Type B pancreatic cell (in vitro differentiated cells): ENCODE measurements around the gene HPCAL1. TPM values are rescaled to one million over a fixed set of nuclear protein-coding genes. Genes with fewer than 3 reads are reported as not detected.
"Not testable (repeated sequence)": the region's sequence is repeated elsewhere in the genome, so short reads cannot be mapped to it uniquely, and the experiment has no call there.

Experiments
- DNase-seq: peaks from one replicate; pipeline ENCODE4 v3.0.0; 2021; ENCODE audit warnings: mixed read lengths; ENCODE audit not compliant: unreplicated experiment; ENCODE audit errors: extremely low spot score
- H3K27ac Mint-ChIP-seq: 2 replicates; pipeline ENCODE4 v1.8.0; 2021; ENCODE audit warnings: mild to moderate bottlenecking, mixed read lengths
- H3K27me3 Mint-ChIP-seq: 2 replicates; pipeline ENCODE4 v1.8.0; 2021; ENCODE audit warnings: mixed read lengths
- H3K36me3 Mint-ChIP-seq: 2 replicates; pipeline ENCODE4 v1.8.0; 2021; ENCODE audit warnings: mixed read lengths
- H3K4me1 Mint-ChIP-seq: one replicate; pipeline ENCODE4 v1.8.0; 2021; ENCODE audit warnings: mixed read lengths; ENCODE audit not compliant: unreplicated experiment
- H3K4me3 Mint-ChIP-seq: 2 replicates; pipeline ENCODE4 v1.8.0; 2021; ENCODE audit warnings: mild to moderate bottlenecking, mixed read lengths
- H3K9me3 Mint-ChIP-seq: 2 replicates; pipeline ENCODE4 v1.8.0; 2021; ENCODE audit warnings: mixed read lengths
- total RNA-seq: library from RNA; stranded (reverse); gene quantifications from 2 replicates; pipeline ENCODE4 v1.2.1, GENCODE V29; 2021; ENCODE audit warnings: low replicate concordance
- TF ChIP-seq, protein P1 (sequence below): fragments of 200-600 bp; sonication (generic); conservative IDR thresholded peaks from 2 replicates; pipeline ENCODE4 v1.5.0; 2021; ENCODE audit warnings: antibody characterized with exemption, mild to moderate bottlenecking

HPCAL1 gene
- total RNA-seq, 1 donor from 2014 or later, result 17.8 TPM

DNA sequence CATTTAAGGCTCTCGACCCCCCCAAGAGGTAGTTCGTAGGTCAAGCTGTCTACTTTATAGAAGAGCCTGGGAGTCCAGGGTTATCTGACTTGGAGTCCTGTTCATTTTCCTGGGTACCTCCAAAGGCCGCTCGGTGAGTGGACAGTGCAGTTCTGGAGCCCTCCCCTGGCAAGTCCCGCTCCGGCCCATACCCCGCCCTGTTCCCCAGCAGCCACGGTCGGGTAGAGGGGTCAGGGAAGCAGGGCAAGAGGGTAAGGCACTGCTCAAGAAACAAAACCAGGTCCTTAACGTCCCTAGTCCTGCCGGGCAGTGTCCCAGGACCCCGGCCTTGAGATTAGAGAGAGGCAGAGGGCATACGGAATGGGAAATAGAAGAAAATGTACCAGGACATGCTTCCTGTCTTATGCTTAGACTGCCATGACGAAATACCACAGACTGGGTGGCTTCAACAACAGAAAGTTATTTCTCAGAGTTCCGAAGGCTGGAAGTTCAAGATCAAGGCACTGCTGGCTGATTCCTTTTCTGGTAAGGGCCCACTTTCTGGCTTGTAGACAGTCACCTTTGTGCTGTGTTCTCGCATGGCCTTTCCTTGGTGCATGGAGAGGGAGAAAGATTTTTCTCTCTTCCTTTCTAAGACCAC is 5.4 kb upstream of the HPCAL1 start:
- Mint-ChIP-seq H3K4me1 (peaks cover 7% of the 10 kb centered on the region), H3K27ac (no peak overlapping the region), H3K9me3 (peaks cover 8% of the 10 kb centered on the region), H3K4me3 (no peak overlapping the region), H3K36me3 (no peaks in the 10 kb centered on the region), H3K27me3 (no peaks in the 10 kb centered on the region)
- DNase-seq, result no peak
- TF ChIP-seq, protein P1, sequence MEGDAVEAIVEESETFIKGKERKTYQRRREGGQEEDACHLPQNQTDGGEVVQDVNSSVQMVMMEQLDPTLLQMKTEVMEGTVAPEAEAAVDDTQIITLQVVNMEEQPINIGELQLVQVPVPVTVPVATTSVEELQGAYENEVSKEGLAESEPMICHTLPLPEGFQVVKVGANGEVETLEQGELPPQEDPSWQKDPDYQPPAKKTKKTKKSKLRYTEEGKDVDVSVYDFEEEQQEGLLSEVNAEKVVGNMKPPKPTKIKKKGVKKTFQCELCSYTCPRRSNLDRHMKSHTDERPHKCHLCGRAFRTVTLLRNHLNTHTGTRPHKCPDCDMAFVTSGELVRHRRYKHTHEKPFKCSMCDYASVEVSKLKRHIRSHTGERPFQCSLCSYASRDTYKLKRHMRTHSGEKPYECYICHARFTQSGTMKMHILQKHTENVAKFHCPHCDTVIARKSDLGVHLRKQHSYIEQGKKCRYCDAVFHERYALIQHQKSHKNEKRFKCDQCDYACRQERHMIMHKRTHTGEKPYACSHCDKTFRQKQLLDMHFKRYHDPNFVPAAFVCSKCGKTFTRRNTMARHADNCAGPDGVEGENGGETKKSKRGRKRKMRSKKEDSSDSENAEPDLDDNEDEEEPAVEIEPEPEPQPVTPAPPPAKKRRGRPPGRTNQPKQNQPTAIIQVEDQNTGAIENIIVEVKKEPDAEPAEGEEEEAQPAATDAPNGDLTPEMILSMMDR, result no peak

DNA sequence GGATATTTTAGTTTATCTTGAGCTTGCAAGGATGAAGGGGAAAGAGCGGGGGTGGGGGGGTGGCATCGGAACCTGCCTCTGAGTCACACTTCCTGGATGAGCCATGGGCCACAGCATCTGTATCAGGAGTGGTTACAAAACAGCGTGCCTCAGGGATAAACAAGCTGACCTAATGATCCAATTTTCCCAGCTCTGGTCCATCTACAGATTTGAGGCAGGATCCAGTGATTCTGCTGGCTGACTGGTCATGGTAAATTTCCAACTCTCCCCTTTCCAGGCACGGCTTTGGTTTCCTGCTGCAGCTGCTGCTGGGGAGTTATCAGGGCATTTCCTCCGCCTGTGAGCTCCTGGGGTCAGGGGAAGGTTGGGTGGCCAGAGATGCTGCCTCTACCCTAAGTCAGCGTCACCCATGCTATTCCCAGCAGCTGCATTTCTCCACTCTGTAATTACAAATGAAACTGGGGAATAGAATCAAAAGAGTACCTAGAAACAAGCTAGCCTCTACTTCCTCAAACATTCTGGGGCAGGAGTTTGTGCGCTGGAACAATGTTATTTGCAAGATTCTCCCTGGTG is 4.7 kb upstream of the HPCAL1 start:
- TF ChIP-seq, protein P1, result no peak
- Mint-ChIP-seq H3K4me3 (no peak overlapping the region), H3K36me3 (no peaks in the 10 kb centered on the region), H3K27me3 (peaks cover under 1% of the 10 kb centered on the region), H3K27ac (no peak overlapping the region), H3K9me3 (peaks cover 8% of the 10 kb centered on the region), H3K4me1 (peaks cover 7% of the 10 kb centered on the region)
- no peak for DNase-seq

DNA sequence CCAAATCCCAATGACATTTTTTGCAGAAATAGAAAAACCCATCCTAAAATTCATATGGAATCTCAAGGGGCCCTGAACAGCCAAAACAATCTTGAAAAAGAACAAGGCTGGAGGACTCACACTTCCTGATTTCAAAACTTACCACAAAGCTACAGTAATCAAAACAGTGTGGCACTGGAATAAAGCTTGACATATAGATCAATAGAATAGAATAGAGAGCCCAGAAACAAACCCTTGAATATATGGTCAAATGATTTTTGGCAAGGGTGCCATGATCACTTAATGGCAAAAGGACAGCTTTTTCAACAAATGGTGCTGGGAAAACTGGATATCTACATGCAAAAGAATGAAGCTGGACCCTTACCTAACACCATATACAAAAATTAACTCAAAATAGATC is 3.9 kb upstream of the HPCAL1 start:
- H3K4me1 Mint-ChIP-seq, DNase-seq, H3K4me3 Mint-ChIP-seq, H3K27ac Mint-ChIP-seq, H3K9me3 Mint-ChIP-seq, H3K27me3 Mint-ChIP-seq, H3K36me3 Mint-ChIP-seq: not testable (repeated sequence)

DNA sequence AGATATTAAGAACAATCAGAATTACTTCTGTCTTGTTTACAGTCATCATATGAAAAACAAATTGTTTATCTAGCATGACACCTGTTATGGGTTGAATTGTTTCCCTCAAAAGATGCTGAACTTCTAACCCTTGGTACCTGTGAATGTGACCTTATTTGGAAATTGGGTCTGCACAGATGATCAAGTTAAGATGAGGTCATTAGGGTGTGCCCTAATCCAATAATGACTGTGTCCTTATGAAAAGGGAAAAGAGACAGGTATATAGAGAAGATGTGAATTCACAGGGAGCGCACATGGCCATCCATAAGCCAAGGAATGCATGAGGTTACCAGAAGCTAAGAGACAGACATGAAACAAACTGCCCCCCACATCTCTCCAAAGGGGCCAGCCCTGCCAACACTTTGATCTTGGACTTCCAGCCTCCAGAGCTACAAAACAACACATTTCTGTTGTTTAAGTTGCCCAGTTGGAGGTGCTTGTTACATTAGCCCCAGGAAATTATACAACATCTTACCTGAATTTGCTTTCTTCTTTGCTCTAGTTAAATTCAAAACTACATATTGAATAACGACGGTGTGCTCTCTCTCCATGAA is 2.3 kb upstream of the HPCAL1 start:
- Mint-ChIP-seq H3K27me3 (peaks cover 16% of the 10 kb centered on the region), H3K4me3 (peak overlapping the region; percentile 79), H3K27ac (peak overlapping the region; percentile 37), H3K9me3 (no peaks in the 10 kb centered on the region), H3K36me3 (no peaks in the 10 kb centered on the region), H3K4me1 (peaks cover 10% of the 10 kb centered on the region)
- TF ChIP-seq, protein P1, result no peak
- no peak for DNase-seq

DNA sequence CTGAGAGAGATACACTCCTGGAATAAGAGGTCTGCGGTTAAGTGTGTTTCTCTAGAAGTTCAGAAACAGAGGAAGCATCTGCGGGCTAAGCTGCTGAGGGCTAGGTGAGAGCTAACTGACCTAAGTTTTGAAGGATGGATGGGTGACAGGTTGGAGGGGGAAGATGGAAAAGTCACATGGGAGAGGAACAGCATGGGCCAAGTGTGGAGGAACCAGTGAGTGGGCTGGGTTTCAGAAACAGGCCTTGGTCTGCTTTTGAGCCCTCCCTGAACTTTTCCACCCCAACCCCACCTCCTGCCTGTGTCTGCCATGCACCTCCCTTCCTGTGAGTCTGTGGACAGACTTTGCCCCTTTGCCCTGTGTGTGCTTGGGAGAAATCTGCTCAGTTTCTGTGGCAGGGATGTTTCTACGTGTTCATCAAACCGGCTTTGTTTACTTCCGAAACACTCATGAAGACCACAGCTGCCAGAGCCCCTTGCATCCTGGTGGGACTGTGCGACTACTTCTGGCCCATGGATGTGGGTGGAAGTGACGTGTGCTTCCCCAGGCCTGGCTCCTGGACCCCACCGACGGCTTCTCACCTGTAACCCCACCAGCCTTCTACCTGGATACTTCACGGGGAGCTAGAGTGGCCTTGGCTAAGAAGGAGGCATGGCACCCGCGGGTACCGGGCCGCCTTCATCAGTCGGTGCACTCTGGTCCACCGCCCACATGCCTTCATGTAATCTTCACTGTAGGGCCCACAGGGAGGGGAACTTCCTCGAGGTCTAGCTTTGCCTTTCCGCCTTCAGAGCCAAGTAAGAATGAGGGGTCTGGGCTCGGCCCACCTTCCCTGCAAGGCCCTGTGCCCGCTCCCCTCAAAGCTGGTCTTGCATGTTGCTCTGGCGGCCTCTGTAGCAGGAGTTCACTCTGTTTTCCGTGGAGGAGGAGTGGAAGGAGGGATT is 1.4 kb upstream of the HPCAL1 start:
- TF ChIP-seq, protein P1, result no peak
- Mint-ChIP-seq H3K36me3 (no peaks in the 10 kb centered on the region), H3K4me1 (peaks cover 14% of the 10 kb centered on the region), H3K4me3 (peak overlapping the region; percentile 79), H3K27me3 (peaks cover 24% of the 10 kb centered on the region), H3K9me3 (no peaks in the 10 kb centered on the region), H3K27ac (peak overlapping the region; percentile 78)
- no peak for DNase-seq
